Measurements from ENCODE around the gene FEM1A. TPM values are rescaled to one million over a fixed set of nuclear protein-coding genes. Genes with fewer than 3 reads are reported as not detected.

Gene FEM1A
- total RNA-seq, 1 experiment from 2014 or later = 15.4 TPM

GRCh38 chr19:4745986-4746385 lies 45.5 kb upstream of the FEM1A start:
- H3K4me1 Mint-ChIP-seq (ENCODE audit: insufficient read depth, unreplicated experiment) = peaks cover 19% of the 10 kb centered on the region
- H3K27ac Mint-ChIP-seq (ENCODE audit: low read depth, unreplicated experiment) = no peak overlapping the region
- H3K36me3 Mint-ChIP-seq (ENCODE audit: insufficient read depth, unreplicated experiment) = no peaks in the 10 kb centered on the region
- TF ChIP-seq CTCF (IDR thresholded peaks at IDR 0.05; ENCODE audit: unreplicated experiment) = no peak
- peaks cover 14% of the 10 kb centered on the region for H3K27me3 Mint-ChIP-seq (ENCODE audit: insufficient read depth, unreplicated experiment)
- H3K9me3 Mint-ChIP-seq (ENCODE audit: unreplicated experiment) = peaks cover 7% of the 10 kb centered on the region
- no peak for DNase-seq (ENCODE audit: unreplicated experiment)
- ChIA-PET CTCF (interaction anchor here (0.5 to 1.9 kb wide), 8 partner anchors 12 to 764 kb away, joined by 3 to 5 read pairs (median 3); partner anchors contain the start of gene FEM1A), POLR2A (interaction anchor here (0.6 to 2.2 kb wide), 2 partner anchors 45 to 61 kb away, joined by 3 to 8 read pairs; partner anchors contain the start of gene FEM1A)
- H3K4me3 Mint-ChIP-seq (ENCODE audit: unreplicated experiment) = no peak overlapping the region
- intact Hi-C loops (cut with micrococcal nuclease) = no loop called here
- no TSS peak for BruUV-seq (replicated peaks)

GRCh38 chr19:4748185-4748584 lies 43.3 kb upstream of the FEM1A start:
- Mint-ChIP-seq H3K4me3 (ENCODE audit: unreplicated experiment) (no peak overlapping the region), H3K4me1 (ENCODE audit: insufficient read depth, unreplicated experiment) (peaks cover 16% of the 10 kb centered on the region), H3K9me3 (ENCODE audit: unreplicated experiment) (peaks cover 7% of the 10 kb centered on the region), H3K27ac (ENCODE audit: low read depth, unreplicated experiment) (no peak overlapping the region), H3K27me3 (ENCODE audit: insufficient read depth, unreplicated experiment) (peaks cover 14% of the 10 kb centered on the region), H3K36me3 (ENCODE audit: insufficient read depth, unreplicated experiment) (no peaks in the 10 kb centered on the region)
- intact Hi-C loops (cut with micrococcal nuclease) = no loop called here
- no peak for DNase-seq (ENCODE audit: unreplicated experiment)
- BruUV-seq (replicated peaks) = no TSS peak
- no peak for TF ChIP-seq CTCF (IDR thresholded peaks at IDR 0.05; ENCODE audit: unreplicated experiment)
- CTCF ChIA-PET = interaction anchor here (0.5 kb wide), 1 partner anchor 26 kb away, joined by 3 read pairs; no protein-coding TSS in a partner anchor
- POLR2A ChIA-PET = no interaction called here

- ChIA-PET POLR2A (no interaction called here), CTCF (interaction anchor here (0.5 kb wide), 1 partner anchor 25 kb away, joined by 3 read pairs; no protein-coding TSS in a partner anchor)
- Mint-ChIP-seq H3K36me3 (ENCODE audit: insufficient read depth, unreplicated experiment) (no peaks in the 10 kb centered on the region), H3K9me3 (ENCODE audit: unreplicated experiment) (peaks cover 7% of the 10 kb centered on the region), H3K4me3 (ENCODE audit: unreplicated experiment) (no peak overlapping the region), H3K4me1 (ENCODE audit: insufficient read depth, unreplicated experiment) (peaks cover 12% of the 10 kb centered on the region), H3K27ac (ENCODE audit: low read depth, unreplicated experiment) (no peak overlapping the region), H3K27me3 (ENCODE audit: insufficient read depth, unreplicated experiment) (peaks cover 14% of the 10 kb centered on the region)
- no TSS peak for BruUV-seq (replicated peaks)
- DNase-seq (ENCODE audit: unreplicated experiment) = peak; percentile 22
- TF ChIP-seq CTCF (IDR thresholded peaks at IDR 0.05; ENCODE audit: unreplicated experiment) = no peak
- intact Hi-C loops (cut with micrococcal nuclease) = no loop called here
These were observed 42.9 kb upstream of the FEM1A start for GRCh38 chr19:4748589-4748988.

GRCh38 chr19:4749870-4750590 lies 41.5 kb upstream of the FEM1A start:
- Mint-ChIP-seq H3K27me3 (ENCODE audit: insufficient read depth, unreplicated experiment) (peaks cover 14% of the 10 kb centered on the region), H3K36me3 (ENCODE audit: insufficient read depth, unreplicated experiment) (no peaks in the 10 kb centered on the region), H3K27ac (ENCODE audit: low read depth, unreplicated experiment) (no peak overlapping the region), H3K9me3 (ENCODE audit: unreplicated experiment) (peaks cover 7% of the 10 kb centered on the region), H3K4me1 (ENCODE audit: insufficient read depth, unreplicated experiment) (peaks cover 6% of the 10 kb centered on the region), H3K4me3 (ENCODE audit: unreplicated experiment) (no peak overlapping the region)
- TF ChIP-seq CTCF (IDR thresholded peaks at IDR 0.05; ENCODE audit: unreplicated experiment) = no peak
- intact Hi-C loops (cut with micrococcal nuclease) = no loop called here
- CTCF ChIA-PET = interaction anchor here (0.5 to 0.6 kb wide), 2 partner anchors 15 to 52 kb away, joined by 3 to 4 read pairs; no protein-coding TSS in a partner anchor
- DNase-seq (ENCODE audit: unreplicated experiment) = no peak
- POLR2A ChIA-PET = interaction anchor here (0.7 to 0.8 kb wide), 2 partner anchors 15 to 44 kb away, joined by 3 to 4 read pairs; no protein-coding TSS in a partner anchor
- BruUV-seq (replicated peaks) = no TSS peak
